Renal cortex interstitium (tissue), 11 donors: ENCODE results near the gene RUNX1. TPM values are rescaled to one million over a fixed set of nuclear protein-coding genes. Genes with fewer than 3 reads are reported as not detected.
"Not testable (repeated sequence)": the region's sequence is repeated elsewhere in the genome, so short reads cannot be mapped to it uniquely, and the experiment has no call there.

Source experiments
- DNase-seq, 11 donors: peaks; one replicate each; pipeline ENCODE4 v3.0.0-alpha.2; 2013; ENCODE audit warnings: low read depth in 9 of 11, low spot score in 4 of 11; ENCODE audit errors: extremely low read depth in 1 of 11
- polyA plus RNA-seq, 3 donors: library from polyadenylated mRNA; unstranded; fragments of 120-200 nt; gene quantifications; one replicate each; pipeline ENCODE4 v1.2.1, GENCODE V29; 2013; ENCODE audit not compliant: insufficient read length in 3 of 3

RUNX1 gene
- polyA plus RNA-seq, 3 donors: 2.3 to 3.5 (median 2.4) TPM

- DNase-seq: no peak
Observed at GRCh38 chr21:34965200-34966174, 83.6 kb downstream of the RUNX1 start.

- DNase-seq: no peak
Observed at GRCh38 chr21:34962586-34963222, 86.4 kb downstream of the RUNX1 start.

GRCh38 chr21:34962136-34962535 is 87.0 kb downstream of the RUNX1 start:
- DNase-seq: no peak

GRCh38 chr21:34960687-34961086 is 88.4 kb downstream of the RUNX1 start:
- DNase-seq: no peak

- no peak for DNase-seq
Observed at GRCh38 chr21:34959607-34960006, 89.5 kb downstream of the RUNX1 start.

GRCh38 chr21:34958040-34958439 is 91.1 kb downstream of the RUNX1 start:
- no peak for DNase-seq

- DNase-seq: no peak
Observed at GRCh38 chr21:34956416-34957316, 92.4 kb downstream of the RUNX1 start.

GRCh38 chr21:34953950-34954349 is 95.2 kb downstream of the RUNX1 start:
- no peak for DNase-seq

GRCh38 chr21:34952701-34953100 is 96.4 kb downstream of the RUNX1 start:
- DNase-seq: no peak

GRCh38 chr21:34951868-34952267 is 97.2 kb downstream of the RUNX1 start:
- DNase-seq: not testable (repeated sequence)

- DNase-seq: no peak
Observed at GRCh38 chr21:34950980-34951379, 98.1 kb downstream of the RUNX1 start.

GRCh38 chr21:34949499-34949898 is 99.6 kb downstream of the RUNX1 start:
- no peak for DNase-seq

GRCh38 chr21:34949030-34949429 is 100.1 kb downstream of the RUNX1 start:
- DNase-seq: no peak

GRCh38 chr21:34948157-34948556 is 100.9 kb downstream of the RUNX1 start:
- no peak for DNase-seq

- no peak for DNase-seq
Observed at GRCh38 chr21:34946916-34947534, 102.1 kb downstream of the RUNX1 start.

- DNase-seq: no peak
Observed at GRCh38 chr21:34946385-34946840, 102.7 kb downstream of the RUNX1 start.

- DNase-seq: no peak
Observed at GRCh38 chr21:34945288-34945687, 103.8 kb downstream of the RUNX1 start.

- DNase-seq: no peak
Observed at GRCh38 chr21:34944015-34944755, 104.9 kb downstream of the RUNX1 start.
